Endothelial cell (in vitro differentiated cells): ENCODE results near the gene CTNNB1. TPM values are rescaled to one million over a fixed set of nuclear protein-coding genes. Genes with fewer than 3 reads are reported as not detected.

Experiments
- DNase-seq: peaks from one replicate; pipeline ENCODE4 v3.0.0; 2021; ENCODE audit warnings: low spot score
- H3K27ac Mint-ChIP-seq: one replicate; pipeline ENCODE4 v1.8.0; 2021; ENCODE audit warnings: mixed read lengths, inconsistent platforms; ENCODE audit not compliant: unreplicated experiment
- H3K27me3 Mint-ChIP-seq: one replicate; pipeline ENCODE4 v1.8.0; 2021; ENCODE audit warnings: mild to moderate bottlenecking, moderate library complexity, mixed read lengths, inconsistent platforms; ENCODE audit not compliant: unreplicated experiment
- H3K36me3 Mint-ChIP-seq: one replicate; pipeline ENCODE4 v1.8.0; 2021; ENCODE audit warnings: mild to moderate bottlenecking, low read depth, mixed read lengths, inconsistent platforms; ENCODE audit not compliant: unreplicated experiment
- H3K4me1 Mint-ChIP-seq: one replicate; pipeline ENCODE4 v1.8.0; 2021; ENCODE audit warnings: mild to moderate bottlenecking, mixed read lengths, inconsistent platforms; ENCODE audit not compliant: unreplicated experiment
- H3K4me3 Mint-ChIP-seq: one replicate; pipeline ENCODE4 v1.8.0; 2021; ENCODE audit warnings: mild to moderate bottlenecking, mixed read lengths, inconsistent platforms; ENCODE audit not compliant: unreplicated experiment
- H3K9me3 Mint-ChIP-seq: one replicate; pipeline ENCODE4 v1.8.0; 2021; ENCODE audit warnings: mixed read lengths, inconsistent platforms; ENCODE audit not compliant: unreplicated experiment
- CTCF ChIP-seq: fragments of 200-600 bp; sonication (generic); IDR thresholded peaks from one replicate; pipeline ENCODE4 v1.5.0; 2021; ENCODE audit warnings: antibody characterized with exemption; ENCODE audit not compliant: unreplicated experiment
- total RNA-seq: library from RNA; stranded (reverse); fragmentation: NEBNext Ultra II Directional; extraction: Animal tissue kit (Norgen Biotek cat#: 25700); gene quantifications from one replicate; pipeline ENCODE4 v1.2.1, GENCODE V29; 2021; ENCODE audit not compliant: unreplicated experiment

CTNNB1 gene
- total RNA-seq, 1 donor from 2014 or later = 1,051 TPM

GRCh38 chr3:41196499-41197410 lies 2.5 kb upstream of the CTNNB1 start:
- Mint-ChIP-seq H3K36me3 (peaks cover 10% of the 10 kb centered on the region), H3K4me3 (no peak overlapping the region), H3K9me3 (no peaks in the 10 kb centered on the region), H3K4me1 (peaks cover 12% of the 10 kb centered on the region), H3K27me3 (peaks cover 4% of the 10 kb centered on the region), H3K27ac (no peak overlapping the region)
- no peak for TF ChIP-seq CTCF
- no peak for DNase-seq

GRCh38 chr3:41198046-41198445 lies 1.3 kb upstream of the CTNNB1 start:
- DNase-seq = no peak
- Mint-ChIP-seq H3K27me3 (peaks cover 4% of the 10 kb centered on the region), H3K36me3 (peaks cover 10% of the 10 kb centered on the region), H3K4me3 (peak overlapping the region; percentile 93), H3K27ac (peak overlapping the region; percentile 97), H3K4me1 (peaks cover 20% of the 10 kb centered on the region), H3K9me3 (no peaks in the 10 kb centered on the region)
- TF ChIP-seq CTCF = no peak

GRCh38 chr3:41198526-41198925 lies 779 bp upstream of the CTNNB1 start:
- DNase-seq = no peak
- H3K36me3 Mint-ChIP-seq = peaks cover 10% of the 10 kb centered on the region
- no peaks in the 10 kb centered on the region for H3K9me3 Mint-ChIP-seq
- peak overlapping the region; percentile 93 for H3K4me3 Mint-ChIP-seq
- no peak for TF ChIP-seq CTCF
- H3K4me1 Mint-ChIP-seq = peaks cover 22% of the 10 kb centered on the region
- peak overlapping the region; percentile 97 for H3K27ac Mint-ChIP-seq
- H3K27me3 Mint-ChIP-seq = peaks cover 4% of the 10 kb centered on the region

GRCh38 chr3:41199866-41200668 lies 762 bp downstream of the CTNNB1 start:
- Mint-ChIP-seq H3K27ac (peak overlapping the region; percentile 97), H3K27me3 (peaks cover 4% of the 10 kb centered on the region), H3K36me3 (peaks cover 10% of the 10 kb centered on the region), H3K9me3 (no peaks in the 10 kb centered on the region), H3K4me1 (peaks cover 35% of the 10 kb centered on the region), H3K4me3 (peak overlapping the region; percentile 100)
- no peak for DNase-seq
- no peak for TF ChIP-seq CTCF
